Loucy (cell line): ENCODE data around the gene RHAG.

Experiments
- H2AFZ ChIP-seq: fragments of 200-600 bp; sonication (generic); 2 replicates; pipeline ENCODE4 v1.6.0; 2016; ENCODE audit warnings: antibody characterized with exemption, mild to moderate bottlenecking, low read length, moderate library complexity
- H3F3A ChIP-seq: fragments of 200-600 bp; 2 replicates; pipeline ENCODE4 v1.6.0; 2016; ENCODE audit warnings: antibody characterized with exemption, low read depth, mild to moderate bottlenecking
- H3K27me3 ChIP-seq: fragments of 200-600 bp; sonication (generic); 2 replicates; pipeline ENCODE4 v1.6.1; 2014; ENCODE audit warnings: low read length, mild to moderate bottlenecking; ENCODE audit not compliant: insufficient read depth, poor library complexity, severe bottlenecking
- H3K36me3 ChIP-seq: fragments of 200-600 bp; sonication (generic); 2 replicates; pipeline ENCODE4 v1.6.1; 2016; ENCODE audit warnings: low read length; ENCODE audit not compliant: insufficient read depth
- H3K4me1 ChIP-seq: fragments of 200-600 bp; sonication (generic); 2 replicates; pipeline ENCODE4 v1.5.1; 2014; ENCODE audit warnings: low read length, mild to moderate bottlenecking; ENCODE audit not compliant: insufficient read depth, poor library complexity, severe bottlenecking
- H3K4me2 ChIP-seq: fragments of 200-600 bp; sonication (generic); 2 replicates; pipeline ENCODE4 v1.6.0; 2014; ENCODE audit warnings: antibody characterized with exemption, low read length, low read depth, mild to moderate bottlenecking; ENCODE audit not compliant: poor library complexity, severe bottlenecking
- H3K4me3 ChIP-seq: fragments of 200-600 bp; sonication (generic); 2 replicates; pipeline ENCODE4 v1.5.1; 2014; ENCODE audit warnings: low read length, mild to moderate bottlenecking, mixed read lengths; ENCODE audit not compliant: poor library complexity, severe bottlenecking
- H3K79me2 ChIP-seq: fragments of 200-600 bp; sonication (generic); 2 replicates; pipeline ENCODE4 v1.6.1; 2014; ENCODE audit warnings: low read length; ENCODE audit not compliant: insufficient read depth
- H3K9ac ChIP-seq: fragments of 200-600 bp; sonication (generic); 2 replicates; pipeline ENCODE4 v1.6.0; 2014; ENCODE audit warnings: mild to moderate bottlenecking, low read depth, low read length, moderate library complexity; ENCODE audit not compliant: poor library complexity, severe bottlenecking
- H3K9me2 ChIP-seq: fragments of 200-600 bp; sonication (generic); replicated peaks from 2 replicates; pipeline ENCODE4 v1.6.1; 2016; ENCODE audit warnings: low read depth, low read length, mixed read lengths
- H3K9me3 ChIP-seq: fragments of 200-600 bp; sonication (generic); 2 replicates; pipeline ENCODE4 v1.6.1; 2014; ENCODE audit warnings: mild to moderate bottlenecking, antibody characterized with exemption, low read length, low read depth; ENCODE audit not compliant: insufficient read depth
- H4K20me1 ChIP-seq: fragments of 200-600 bp; sonication (generic); 2 replicates; pipeline ENCODE4 v1.6.0; 2014; ENCODE audit warnings: antibody characterized with exemption, low read length, mild to moderate bottlenecking; ENCODE audit not compliant: insufficient read depth, poor library complexity, severe bottlenecking
- CTCF ChIP-seq: fragments of 200-600 bp; sonication (generic); conservative IDR thresholded peaks from 2 replicates; pipeline ENCODE4 v1.5.1; 2014; ENCODE audit warnings: mild to moderate bottlenecking, antibody characterized with exemption, low read length
- EZH2phosphoT487 ChIP-seq: fragments of 200-600 bp; IDR thresholded peaks from 2 replicates; pipeline ENCODE4 v1.6.1; 2018; ENCODE audit warnings: antibody characterized with exemption, mild to moderate bottlenecking, moderate library complexity, borderline replicate concordance

The RHAG gene

GRCh38 chr6:49668083-49668511 lies 31.5 kb upstream of the RHAG start:
- no peak overlapping the region for H3K9ac ChIP-seq
- no peak overlapping the region for H2AFZ ChIP-seq
- H3K9me3 ChIP-seq, result no peaks in the 10 kb centered on the region
- TF ChIP-seq CTCF, result no peak
- no peak for TF ChIP-seq EZH2phosphoT487
- H3K4me3 ChIP-seq, result no peak overlapping the region
- no peaks in the 10 kb centered on the region for H4K20me1 ChIP-seq
- no peaks in the 10 kb centered on the region for H3K4me1 ChIP-seq
- H3K9me2 ChIP-seq, result no peaks in the 10 kb centered on the region; the same call in 1 of the 2 replicates
- no peaks in the 10 kb centered on the region for H3K36me3 ChIP-seq
- H3F3A ChIP-seq, result no peaks in the 10 kb centered on the region
- no peak overlapping the region for H3K4me2 ChIP-seq
- H3K79me2 ChIP-seq, result no peaks in the 10 kb centered on the region
- no peaks in the 10 kb centered on the region for H3K27me3 ChIP-seq

GRCh38 chr6:49666930-49667757 lies 30.5 kb upstream of the RHAG start:
- Histone ChIP-seq H3K79me2 (no peaks in the 10 kb centered on the region), H3K4me1 (no peaks in the 10 kb centered on the region), H3F3A (no peaks in the 10 kb centered on the region), H3K9me2 (no peaks in the 10 kb centered on the region; the same call in 1 of the 2 replicates), H3K9me3 (no peaks in the 10 kb centered on the region), H3K9ac (no peak overlapping the region), H3K36me3 (no peaks in the 10 kb centered on the region), H3K27me3 (no peaks in the 10 kb centered on the region), H3K4me3 (no peak overlapping the region), H3K4me2 (no peak overlapping the region), H2AFZ (no peak overlapping the region), H4K20me1 (no peaks in the 10 kb centered on the region)
- TF ChIP-seq CTCF (no peak), EZH2phosphoT487 (no peak)

- Histone ChIP-seq H3K9ac (no peak overlapping the region), H3K79me2 (no peaks in the 10 kb centered on the region), H3K36me3 (no peaks in the 10 kb centered on the region), H2AFZ (no peak overlapping the region), H3K4me3 (no peak overlapping the region), H3F3A (no peaks in the 10 kb centered on the region), H3K27me3 (no peaks in the 10 kb centered on the region), H4K20me1 (no peaks in the 10 kb centered on the region), H3K9me3 (no peaks in the 10 kb centered on the region), H3K4me1 (no peaks in the 10 kb centered on the region), H3K9me2 (no peaks in the 10 kb centered on the region; the same call in 1 of the 2 replicates), H3K4me2 (no peak overlapping the region)
- TF ChIP-seq EZH2phosphoT487 (no peak), CTCF (no peak)
These were observed 29.8 kb upstream of the RHAG start for GRCh38 chr6:49666480-49666879.
